NCI-H774 (cell line): Measurements from ENCODE around the gene MPZL1.
A peak's percentile ranks its signal among the peaks of the same experiment; 100 is the strongest.
"Not testable (repeated sequence)": the region's sequence is repeated elsewhere in the genome, so short reads cannot be mapped to it uniquely, and the experiment has no call there.

Experiments
- DNase-seq: peaks from one replicate; lab custom pipeline; 2025; lab: John Stamatoyannopoulos, UW

The MPZL1 gene

GRCh38 chr1:167719715-167720421, 1.9 kb upstream of the MPZL1 start:
- not testable (repeated sequence) for DNase-seq

GRCh38 chr1:167720965-167721616, 691 bp upstream of the MPZL1 start:
- DNase-seq, result no peak

- peak; percentile 24 for DNase-seq
Measured at GRCh38 chr1:167722152-167722869, 529 bp downstream of the MPZL1 start.

- no peak for DNase-seq
Measured at GRCh38 chr1:167722870-167723251, 1.1 kb downstream of the MPZL1 start.

GRCh38 chr1:167723707-167724323, 2.0 kb downstream of the MPZL1 start:
- DNase-seq, result no peak

- DNase-seq, result no peak
Measured at GRCh38 chr1:167726008-167726407, 4.2 kb downstream of the MPZL1 start.

- DNase-seq, result no peak
Measured at GRCh38 chr1:167728818-167729410, 7.1 kb downstream of the MPZL1 start.

- no peak for DNase-seq
Measured at GRCh38 chr1:167734227-167734626, 12.4 kb downstream of the MPZL1 start.

GRCh38 chr1:167734841-167735240, 13.1 kb downstream of the MPZL1 start:
- DNase-seq, result no peak

- DNase-seq, result no peak
Measured at GRCh38 chr1:167737169-167737568, 15.4 kb downstream of the MPZL1 start.

GRCh38 chr1:167738158-167738557, 16.4 kb downstream of the MPZL1 start:
- no peak for DNase-seq

GRCh38 chr1:167739752-167740151, 18.0 kb downstream of the MPZL1 start:
- no peak for DNase-seq

- not testable (repeated sequence) for DNase-seq
Measured at GRCh38 chr1:167741103-167741502, 19.3 kb downstream of the MPZL1 start.

- DNase-seq, result not testable (repeated sequence)
Measured at GRCh38 chr1:167742392-167743057, 20.7 kb downstream of the MPZL1 start.

- DNase-seq, result no peak
Measured at GRCh38 chr1:167744901-167745300, 23.1 kb downstream of the MPZL1 start.

GRCh38 chr1:167746013-167746672, 24.4 kb downstream of the MPZL1 start:
- DNase-seq, result no peak

- DNase-seq, result no peak
Measured at GRCh38 chr1:167746988-167747655, 25.3 kb downstream of the MPZL1 start.

- DNase-seq, result no peak
Measured at GRCh38 chr1:167747988-167748387, 26.2 kb downstream of the MPZL1 start.

GRCh38 chr1:167748906-167749305, 27.1 kb downstream of the MPZL1 start:
- no peak for DNase-seq

GRCh38 chr1:167749741-167750140, 28.0 kb downstream of the MPZL1 start:
- DNase-seq, result no peak

- no peak for DNase-seq
Measured at GRCh38 chr1:167750641-167751040, 28.9 kb downstream of the MPZL1 start.
